Bronchial epithelial cell (primary cell): Measurements from ENCODE around the gene OPRL1. TPM values are rescaled to one million over a fixed set of nuclear protein-coding genes. Genes with fewer than 3 reads are reported as not detected.

Experiments
- DNase-seq: peaks from one replicate; pipeline ENCODE4 v3.0.0-alpha.2; 2010; ENCODE audit warnings: low read depth
- FAIRE-seq: peaks from 2 replicates; lab custom pipeline; 2011; peaks lifted over from hg19 to GRCh38; lab: Jason Lieb, UNC
- H3K27me3 ChIP-seq: 2 replicates; pipeline ENCODE4 v1.5.1; 2011; ENCODE audit warnings: low read length; ENCODE audit not compliant: control insufficient read depth, insufficient read depth
- H3K36me3 ChIP-seq: 2 replicates; pipeline ENCODE4 v1.5.1; 2011; ENCODE audit warnings: low read length; ENCODE audit not compliant: control insufficient read depth, insufficient read depth
- H3K4me3 ChIP-seq: 2 replicates; pipeline ENCODE4 v1.5.1; 2011; ENCODE audit warnings: mild to moderate bottlenecking, low read depth, low read length, control low read depth
- CTCF ChIP-seq: IDR thresholded peaks from 2 replicates; pipeline ENCODE4 v1.5.1; 2011; ENCODE audit warnings: mild to moderate bottlenecking, moderate library complexity, low read length, control low read depth, inconsistent platforms; ENCODE audit not compliant: insufficient read depth, severe bottlenecking
- total RNA-seq: library from RNA; depleted of rRNA; stranded (reverse); fragments of >200 nt; gene quantifications from 2 replicates; pipeline ENCODE4 v1.2.1, GENCODE V29; 2014

Gene OPRL1
- total RNA-seq, 1 donor from 2014 or later = under 0.01 TPM

- H3K36me3 ChIP-seq = peaks cover 1% of the 10 kb centered on the region
- no peak overlapping the region for H3K4me3 ChIP-seq
- no peak for TF ChIP-seq CTCF
- FAIRE-seq = no peak
- no peaks in the 10 kb centered on the region for H3K27me3 ChIP-seq
- no peak for DNase-seq
These were observed 11.3 kb upstream of the OPRL1 start for GRCh38 chr20:64068386-64069208.

GRCh38 chr20:64069209-64069613, 10.7 kb upstream of the OPRL1 start:
- no peak for FAIRE-seq
- TF ChIP-seq CTCF = no peak
- no peak overlapping the region for H3K4me3 ChIP-seq
- peaks cover 4% of the 10 kb centered on the region for H3K36me3 ChIP-seq
- H3K27me3 ChIP-seq = no peaks in the 10 kb centered on the region
- no peak for DNase-seq

GRCh38 chr20:64069614-64070243, 10.2 kb upstream of the OPRL1 start:
- DNase-seq = no peak
- H3K27me3 ChIP-seq = no peaks in the 10 kb centered on the region
- no peak for FAIRE-seq
- TF ChIP-seq CTCF = peak; percentile 85
- H3K4me3 ChIP-seq = no peak overlapping the region
- peaks cover 4% of the 10 kb centered on the region for H3K36me3 ChIP-seq

GRCh38 chr20:64070244-64070993, 9.5 kb upstream of the OPRL1 start:
- H3K4me3 ChIP-seq = no peak overlapping the region
- no peak for DNase-seq
- TF ChIP-seq CTCF = no peak
- peaks cover 4% of the 10 kb centered on the region for H3K36me3 ChIP-seq
- FAIRE-seq = no peak
- no peaks in the 10 kb centered on the region for H3K27me3 ChIP-seq

- Histone ChIP-seq H3K4me3 (no peak overlapping the region), H3K27me3 (no peaks in the 10 kb centered on the region), H3K36me3 (peaks cover 5% of the 10 kb centered on the region)
- no peak for TF ChIP-seq CTCF
- no peak for DNase-seq
- FAIRE-seq = peak; percentile 58
These were observed 8.2 kb upstream of the OPRL1 start for GRCh38 chr20:64071341-64072332.
